Activated CD8-positive, alpha-beta memory T cell treated with anti-CD3 and anti-CD28 coated beads, Interleukin-2, amount 50 U/mL, for 24 hours (primary cell): ENCODE measurements around the gene STAMBP.
"Not testable (repeated sequence)": the region's sequence is repeated elsewhere in the genome, so short reads cannot be mapped to it uniquely, and the experiment has no call there.

Experiments
- DNase-seq: peaks from one replicate; pipeline ENCODE4 v3.0.0-alpha.2; 2020; ENCODE audit errors: extremely low read depth

Gene STAMBP

DNA sequence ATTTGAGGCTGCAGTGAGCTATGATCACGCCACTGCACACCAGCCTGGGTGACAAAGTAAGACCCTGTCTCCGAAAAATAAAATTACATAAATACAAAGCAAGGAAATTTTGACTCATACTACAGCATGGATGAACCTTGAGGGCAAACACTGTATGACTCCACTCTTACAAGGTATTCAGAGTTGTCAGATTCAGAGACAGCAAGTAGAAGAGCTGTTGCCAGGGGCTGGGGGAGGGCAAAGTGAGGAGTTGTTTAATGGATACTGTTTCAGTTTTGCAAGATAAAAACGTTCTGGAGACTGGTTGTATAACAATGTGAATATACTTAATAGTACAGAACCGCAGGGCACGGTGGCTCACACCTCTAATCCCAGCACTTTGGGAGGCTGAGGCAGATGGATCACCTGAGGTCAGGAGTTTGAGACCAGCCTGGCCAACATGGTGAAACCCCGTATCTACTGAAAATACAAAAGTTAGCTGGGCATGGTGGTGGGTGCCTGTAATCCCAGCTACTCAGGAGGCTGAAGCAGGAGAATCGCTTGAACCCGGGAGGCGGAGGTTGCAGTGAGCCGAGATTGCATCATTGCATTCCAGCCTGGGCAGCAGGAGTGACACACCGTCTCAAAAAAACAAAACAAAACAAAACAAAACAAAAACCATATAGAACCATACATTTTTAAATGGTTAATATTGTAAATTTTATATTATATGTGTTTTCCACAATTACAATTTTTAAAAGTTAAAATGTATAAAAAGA is 59.0 kb downstream of the STAMBP start:
- not testable (repeated sequence) for DNase-seq

DNA sequence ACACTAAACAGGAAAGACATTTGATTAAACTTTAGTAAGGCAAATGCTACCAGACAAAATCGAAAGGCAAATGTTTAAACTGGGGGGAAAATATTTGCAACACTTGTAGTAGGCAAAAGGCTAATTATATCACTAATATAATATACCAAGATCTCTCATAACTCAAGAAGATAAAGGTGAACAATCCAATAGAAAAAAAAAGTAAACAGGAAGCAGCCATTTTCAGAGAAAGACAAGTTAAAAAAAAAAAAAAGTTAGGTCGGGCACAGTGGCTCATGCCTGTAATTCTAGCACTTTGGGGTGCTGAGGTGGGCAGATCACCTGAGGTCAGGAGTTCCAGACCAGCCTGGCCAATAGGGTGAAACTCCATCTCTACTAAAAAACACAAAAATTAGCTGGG is 59.6 kb downstream of the STAMBP start:
- DNase-seq = no peak

DNA sequence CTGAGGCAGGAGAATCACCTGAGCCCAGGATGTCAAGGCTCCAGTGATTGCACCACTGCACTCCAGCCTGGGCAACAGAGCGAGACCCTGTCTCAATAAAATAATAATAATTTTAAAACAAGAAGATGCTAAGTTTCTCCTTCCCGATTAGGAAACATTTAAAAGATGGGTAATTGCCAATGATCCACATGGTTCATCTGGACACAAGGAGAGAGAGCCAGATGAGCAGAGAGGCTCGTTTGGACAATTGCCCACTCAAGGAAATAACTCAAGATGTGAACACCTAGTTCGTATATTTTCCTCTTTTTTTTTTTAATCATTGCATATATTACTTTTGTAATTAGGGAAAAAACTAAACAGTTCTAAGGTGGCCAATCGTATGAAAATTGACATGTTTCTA is 60.4 kb downstream of the STAMBP start:
- no peak for DNase-seq

DNA sequence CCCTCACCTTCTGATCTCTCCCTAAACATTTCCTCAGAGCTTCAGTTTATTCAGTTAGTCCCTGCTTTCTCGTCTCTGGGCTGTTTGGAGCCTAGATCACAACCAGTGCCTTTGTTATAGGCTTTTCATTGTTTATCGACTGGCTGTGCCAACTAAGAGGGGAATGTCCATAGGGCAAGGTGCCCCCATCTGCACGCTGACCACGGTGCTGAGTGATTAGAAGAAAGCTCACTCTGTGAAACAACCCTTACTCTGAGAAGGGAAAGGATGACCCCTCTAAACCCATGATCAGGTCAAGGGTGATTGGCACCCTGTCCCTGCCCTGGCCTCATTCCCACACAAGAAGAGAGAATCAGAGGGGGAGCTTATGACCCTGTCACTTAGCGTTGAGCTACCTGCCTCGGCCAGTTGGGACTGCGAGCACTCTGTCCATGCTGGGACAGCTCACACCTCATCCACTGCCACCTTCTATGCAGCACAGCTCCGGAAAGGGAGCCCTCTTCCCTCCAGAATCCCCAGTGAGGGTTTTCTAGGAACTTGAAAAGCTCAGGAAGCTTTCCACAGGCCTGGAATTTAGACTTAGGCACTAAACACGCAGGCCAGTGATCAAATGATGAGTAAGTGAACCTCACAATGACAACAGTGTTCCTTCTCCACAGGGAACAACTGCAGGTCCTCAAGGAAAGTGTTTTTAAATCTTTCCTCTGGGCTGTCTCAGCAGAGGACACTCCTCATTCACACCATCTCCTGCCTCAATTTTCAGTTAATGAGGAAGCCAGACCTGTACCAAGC is 61.7 kb downstream of the STAMBP start:
- DNase-seq = no peak

DNA sequence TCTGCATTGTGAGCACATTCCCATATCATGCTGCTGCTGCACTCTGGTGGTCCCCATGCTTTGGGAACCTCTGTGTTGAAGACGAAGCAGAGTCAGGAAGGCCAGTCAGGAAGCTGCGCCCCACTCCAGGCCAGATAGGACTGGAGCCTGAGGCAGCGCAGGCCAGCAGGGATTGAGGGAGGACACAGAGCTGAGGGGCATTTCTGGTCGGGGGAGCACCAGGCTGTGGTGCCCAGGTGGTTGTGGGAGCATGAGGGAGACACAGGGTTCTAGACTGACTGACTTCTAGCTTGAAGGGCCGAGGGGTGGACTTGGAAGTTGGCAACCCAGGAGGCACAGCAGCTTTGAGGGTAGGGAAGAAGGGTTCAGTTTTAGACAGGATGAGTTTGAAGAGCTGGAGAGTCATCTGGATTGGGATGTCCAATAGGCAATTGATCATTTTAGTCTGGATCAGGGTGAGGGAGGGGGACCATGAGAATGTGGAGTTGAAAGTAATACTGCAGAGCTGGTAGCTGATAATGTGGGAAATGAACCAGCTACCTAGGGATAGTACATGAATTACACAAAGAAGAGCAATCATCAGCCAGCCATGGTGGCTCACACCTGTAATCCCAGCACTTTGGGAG is 62.6 kb downstream of the STAMBP start:
- DNase-seq = no peak

DNA sequence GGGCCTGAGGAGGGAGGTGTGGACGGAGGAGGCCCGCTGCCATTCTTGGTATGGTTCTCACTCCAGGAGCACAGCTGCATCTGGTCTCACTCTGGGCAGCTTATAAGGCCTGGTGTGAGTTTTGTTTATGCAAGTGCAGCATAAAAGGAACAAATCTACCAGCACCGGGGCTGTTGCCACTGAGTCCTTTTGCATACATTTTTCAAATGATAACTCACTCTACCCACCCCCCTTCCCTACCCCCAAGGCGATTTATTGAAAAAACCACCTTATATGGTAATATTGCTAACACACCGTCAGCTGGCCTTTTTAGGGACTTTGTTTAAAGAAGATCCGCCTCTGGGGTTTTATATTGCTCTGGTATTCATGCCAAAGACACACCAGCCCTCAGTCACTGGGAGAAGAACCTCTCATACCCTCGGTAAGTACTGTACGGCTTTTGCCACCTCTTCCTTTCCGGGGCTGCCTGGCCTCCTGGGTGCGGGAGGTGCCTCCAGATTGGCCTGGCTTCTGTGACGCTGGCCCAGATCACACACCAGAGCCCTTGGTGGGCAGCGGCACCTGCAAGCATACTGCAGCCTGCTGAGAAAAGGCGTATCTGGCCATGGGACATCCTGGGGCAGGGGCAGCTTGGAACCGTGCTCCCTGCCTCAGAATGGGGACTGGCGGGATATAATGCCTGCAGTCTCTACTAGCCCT is 64.0 kb downstream of the STAMBP start, which contains the start of gene ACTG2:
TSS of gene ACTG2 (plus strand) at position 378 of the 699 bp plus-strand sequence. CDS start 8,304 bp downstream, outside the sequence.
- no peak for DNase-seq

DNA sequence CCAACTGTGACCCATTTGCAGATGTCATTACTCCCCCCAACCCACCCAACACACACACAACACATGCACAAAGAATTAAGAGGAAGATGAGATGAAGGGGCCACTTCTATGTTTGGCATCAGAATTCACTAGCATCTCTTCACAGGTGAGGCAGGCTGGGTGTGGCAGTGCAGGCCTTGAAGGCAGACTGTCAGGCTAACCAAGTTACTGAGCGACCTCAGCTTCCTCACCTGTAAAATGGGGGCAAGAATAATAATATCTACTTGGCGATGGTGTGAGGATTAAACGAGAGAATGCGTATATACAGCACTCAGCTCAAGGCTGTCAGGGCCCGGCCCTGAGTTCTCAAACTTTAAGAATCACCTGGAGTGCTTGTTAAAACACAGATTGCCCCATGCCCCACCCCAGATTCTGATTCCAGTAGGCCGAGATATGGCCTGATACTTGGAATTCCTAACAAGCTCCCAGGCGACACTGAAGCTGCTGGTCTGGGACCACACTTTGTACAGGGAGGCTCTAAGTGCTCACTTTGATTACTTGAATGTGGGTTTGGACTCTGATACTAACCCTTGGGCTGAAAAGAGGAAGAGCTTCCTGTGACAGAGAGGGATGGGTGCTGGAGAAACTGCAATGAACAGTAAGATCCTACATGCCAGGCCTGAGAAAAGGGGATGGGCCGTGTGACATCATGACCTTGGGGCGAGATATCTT is 65.2 kb downstream of the STAMBP start:
- no peak for DNase-seq

DNA sequence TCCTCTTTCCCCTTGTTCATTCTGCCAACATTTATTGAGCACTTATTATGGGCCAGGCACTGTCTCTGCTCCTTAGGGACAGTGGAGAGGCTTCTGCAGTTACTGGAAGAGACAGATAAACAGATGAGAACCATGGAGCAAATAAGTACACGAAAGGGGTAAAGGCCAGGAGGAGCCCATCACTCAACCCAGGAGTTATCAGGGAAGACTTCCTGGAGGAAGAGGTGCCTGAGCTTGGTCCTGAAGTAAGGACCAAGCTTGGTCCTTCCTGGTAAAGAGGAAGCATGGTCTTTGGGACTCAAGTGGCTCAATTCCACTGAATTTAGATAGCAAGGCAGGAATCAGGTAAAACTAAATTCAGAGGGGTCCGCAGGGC is 65.7 kb downstream of the STAMBP start:
- DNase-seq = no peak

DNA sequence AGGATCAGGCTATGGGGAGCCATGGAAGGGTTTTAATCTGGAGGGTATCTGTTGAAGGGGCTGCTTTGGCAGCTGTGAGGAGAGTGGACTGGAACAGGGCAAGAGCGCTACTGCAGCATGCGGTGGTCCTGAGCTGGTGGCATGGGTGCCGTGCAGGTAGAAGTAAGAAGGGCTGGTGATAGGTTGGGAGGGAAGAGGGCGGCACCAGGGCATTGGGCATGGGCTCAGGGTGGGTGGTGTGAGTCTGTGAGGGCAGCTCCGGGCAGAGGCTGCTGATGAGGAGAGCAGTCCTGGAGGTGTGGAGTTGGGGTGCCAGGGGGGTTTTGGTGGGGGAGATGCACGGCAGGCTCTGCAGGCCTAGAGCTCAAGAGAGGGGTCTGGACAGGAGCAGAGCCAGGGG is 66.1 kb downstream of the STAMBP start:
- no peak for DNase-seq

DNA sequence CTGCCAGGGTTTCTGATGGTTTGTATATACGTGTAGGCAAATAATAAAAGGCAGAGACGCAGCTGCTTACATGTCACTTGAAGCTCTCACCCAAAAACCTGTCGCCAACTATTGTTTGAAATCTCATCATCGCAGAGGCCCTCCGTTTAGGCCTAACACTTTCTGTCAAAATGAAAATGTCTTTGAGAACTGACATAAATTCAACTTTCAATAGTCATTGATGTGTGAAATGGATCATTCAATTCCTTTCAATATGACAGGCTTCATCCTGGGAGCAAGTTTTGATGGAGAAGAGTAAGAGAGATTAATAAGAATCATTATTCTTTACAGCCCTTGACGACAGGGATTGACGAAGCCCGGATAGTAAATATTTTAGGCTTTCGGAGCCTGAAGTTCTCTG is 66.7 kb downstream of the STAMBP start:
- DNase-seq = no peak

DNA sequence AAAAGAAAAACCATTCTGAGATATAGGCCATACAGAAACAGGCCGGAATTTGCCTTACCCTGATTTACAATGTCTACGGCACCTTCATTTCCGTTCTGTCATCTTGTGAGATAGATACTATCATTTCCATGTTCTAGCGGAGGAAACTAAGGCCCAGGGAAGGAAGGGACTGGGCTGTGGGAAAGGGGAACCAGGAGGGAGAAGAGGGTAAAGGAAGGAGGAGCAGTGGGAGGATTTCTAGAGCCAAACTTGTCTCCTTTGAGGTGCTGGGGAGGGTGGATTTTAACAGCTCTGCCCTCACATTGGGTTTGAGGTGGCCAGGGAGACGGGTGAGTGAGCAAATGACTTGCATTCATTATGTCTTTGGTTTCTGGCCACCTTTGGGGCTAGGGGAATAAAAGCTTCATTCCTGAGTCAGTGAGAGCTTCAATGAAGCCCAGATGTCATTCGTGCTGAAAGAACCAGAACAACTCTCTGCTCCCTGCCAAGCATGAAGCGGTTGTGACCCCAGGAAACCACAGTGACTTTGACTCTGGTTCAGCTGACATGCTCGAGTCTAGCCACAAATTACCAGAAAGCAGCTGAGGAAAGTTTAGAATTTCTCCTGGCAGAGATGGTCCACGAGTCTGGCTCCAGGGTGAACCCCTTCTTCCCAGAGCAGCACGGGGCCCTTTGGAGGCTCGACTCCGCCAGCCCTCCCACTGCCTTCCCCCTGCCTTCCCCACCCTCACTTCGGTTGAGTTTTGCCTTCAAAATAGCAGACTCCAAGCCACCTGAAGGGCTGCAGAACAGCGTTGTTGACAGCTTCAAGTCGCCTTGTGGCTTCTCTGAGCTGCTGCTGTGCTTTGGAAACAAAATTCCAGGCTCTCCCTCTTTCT is 67.8 kb downstream of the STAMBP start:
- DNase-seq = no peak

DNA sequence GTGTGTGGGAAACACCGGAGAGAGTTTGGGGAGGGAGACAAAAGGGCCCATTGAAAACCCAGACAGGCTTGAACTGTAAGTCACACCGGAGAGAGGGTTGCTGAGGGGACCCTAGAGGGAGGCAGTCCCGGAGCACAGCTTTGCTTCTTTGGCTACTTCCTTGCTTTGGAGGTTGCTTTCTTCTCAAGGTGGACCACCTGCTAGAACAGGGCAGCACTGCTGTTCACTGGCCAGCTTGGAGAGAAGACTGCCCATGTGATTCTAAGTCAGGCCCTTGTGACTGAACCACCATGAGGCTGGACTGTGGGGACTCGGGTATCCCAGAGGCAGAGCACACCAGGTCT is 68.5 kb downstream of the STAMBP start:
- no peak for DNase-seq

DNA sequence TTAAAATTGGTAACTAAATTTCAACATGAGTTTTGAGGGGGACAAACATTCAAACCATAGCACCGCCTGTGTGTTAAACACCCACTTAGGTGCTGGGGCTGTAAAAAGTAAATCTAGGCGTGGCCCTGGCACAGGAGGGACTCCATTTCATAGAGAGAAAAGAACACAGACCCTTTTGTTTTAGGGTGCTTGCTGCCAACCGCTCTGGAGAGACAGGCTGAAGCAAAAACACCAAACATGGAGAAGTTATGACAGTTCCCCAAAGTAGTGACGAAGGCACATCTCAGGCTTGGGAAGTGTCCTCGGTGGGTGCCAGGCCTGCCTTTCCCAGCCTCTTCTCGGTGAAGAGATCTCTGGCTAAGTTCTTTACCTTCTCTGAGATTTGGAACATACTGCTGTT is 69.2 kb downstream of the STAMBP start:
- DNase-seq = no peak

DNA sequence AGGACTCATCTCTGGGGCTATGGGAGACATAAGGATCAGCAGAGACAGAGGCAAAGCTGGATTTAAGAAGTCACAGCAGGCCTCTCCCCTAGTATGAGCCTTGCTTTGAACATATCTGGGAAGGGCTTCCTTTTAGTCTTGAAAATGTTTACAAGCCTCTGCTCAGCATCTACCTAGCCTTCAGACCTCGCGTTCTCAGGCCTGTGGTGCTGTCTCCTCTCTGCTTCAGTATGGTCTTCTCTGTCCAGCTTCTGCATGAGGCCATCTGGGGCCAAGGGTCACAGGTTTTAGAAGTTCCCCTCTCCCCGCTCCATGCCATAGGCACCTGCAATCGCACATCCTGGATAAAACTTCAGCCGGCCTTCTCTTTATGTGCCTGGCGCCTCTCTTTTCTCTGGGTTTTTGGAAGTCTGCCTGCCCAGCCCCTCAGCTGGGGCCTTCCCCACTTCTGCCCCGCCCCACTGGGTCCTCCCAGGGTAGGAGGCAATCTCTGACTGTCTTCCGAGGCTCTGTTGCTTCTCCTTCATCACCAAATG is 71.1 kb downstream of the STAMBP start:
- no peak for DNase-seq

DNA sequence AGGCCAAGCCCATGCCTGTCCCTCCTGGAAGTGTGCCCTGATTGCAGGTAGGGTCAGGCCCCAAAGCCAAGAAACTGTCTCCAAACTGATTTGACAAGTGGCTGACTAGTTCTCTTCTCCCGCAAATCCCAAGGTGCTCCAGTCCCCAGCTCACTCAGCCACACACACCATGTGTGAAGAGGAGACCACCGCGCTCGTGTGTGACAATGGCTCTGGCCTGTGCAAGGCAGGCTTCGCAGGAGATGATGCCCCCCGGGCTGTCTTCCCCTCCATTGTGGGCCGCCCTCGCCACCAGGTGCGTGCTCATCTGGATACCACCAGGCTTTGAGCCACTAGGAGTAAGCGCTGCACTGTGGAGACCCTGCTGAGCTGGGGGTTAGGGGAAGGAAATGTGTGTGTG is 72.4 kb downstream of the STAMBP start:
- DNase-seq = no peak

DNA sequence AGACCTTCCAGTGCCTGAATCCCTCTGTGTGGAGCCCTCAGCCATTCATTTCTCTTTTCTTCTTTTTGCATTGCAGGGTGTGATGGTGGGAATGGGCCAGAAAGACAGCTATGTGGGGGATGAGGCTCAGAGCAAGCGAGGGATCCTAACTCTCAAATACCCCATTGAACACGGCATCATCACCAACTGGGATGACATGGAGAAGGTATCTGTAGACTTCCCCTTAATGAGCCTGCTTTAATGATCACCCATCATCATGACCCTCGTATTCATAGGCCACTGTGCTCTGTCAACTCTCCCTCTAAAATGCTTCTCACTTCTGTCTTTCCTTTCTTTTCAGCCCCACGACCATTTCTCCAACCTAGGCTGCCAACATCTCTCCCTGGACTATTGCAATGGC is 73.5 kb downstream of the STAMBP start:
- DNase-seq = no peak

DNA sequence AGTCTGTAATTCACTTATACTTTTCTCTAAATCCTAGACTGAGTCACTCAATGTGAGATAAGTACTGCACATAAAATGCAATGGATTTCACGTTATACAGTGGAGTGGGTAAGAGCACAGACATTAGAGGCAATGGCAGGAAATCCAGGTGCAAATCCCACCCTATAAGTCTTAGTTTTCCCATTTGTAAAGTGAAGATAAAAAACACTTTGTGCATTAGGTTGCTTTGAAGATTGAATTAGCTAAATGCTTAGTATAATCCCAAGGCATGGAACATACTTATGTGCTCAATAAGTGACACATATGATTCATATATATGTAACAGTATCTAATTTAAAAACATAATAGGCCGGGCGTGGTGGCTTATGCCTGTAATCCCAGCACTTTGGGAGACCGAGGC is 74.6 kb downstream of the STAMBP start:
- no peak for DNase-seq

DNA sequence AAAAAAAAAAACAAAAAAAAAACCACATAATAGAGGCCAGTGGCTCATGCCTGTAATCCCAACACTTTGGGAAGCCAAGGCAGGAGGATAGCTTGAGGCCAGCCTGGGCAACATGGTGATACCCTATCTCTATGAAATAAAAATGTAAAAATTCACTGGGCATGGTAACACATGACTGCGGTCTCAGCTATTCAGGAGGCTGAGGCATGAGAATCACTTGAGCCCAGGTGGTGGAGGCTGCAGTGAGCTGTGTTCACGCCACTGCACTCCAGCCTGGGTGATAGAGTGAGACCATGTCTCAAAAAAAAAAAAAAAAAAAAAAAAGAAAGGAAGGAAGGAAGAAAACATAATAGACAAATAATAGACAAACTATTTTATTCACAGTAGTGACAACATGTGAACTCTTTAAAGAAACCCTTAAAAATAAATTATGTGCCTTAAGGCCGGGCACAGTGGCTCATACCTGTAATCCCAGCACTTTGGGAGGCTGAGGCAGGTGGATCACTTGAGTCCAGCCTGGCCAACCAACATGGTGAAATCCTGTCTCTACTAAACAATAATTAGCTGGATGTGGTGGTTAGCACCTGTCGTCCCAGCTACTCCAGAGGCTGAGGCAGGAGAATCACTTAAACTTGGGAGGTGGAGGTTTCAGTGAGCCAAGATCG is 75.3 kb downstream of the STAMBP start:
- DNase-seq = not testable (repeated sequence)

DNA sequence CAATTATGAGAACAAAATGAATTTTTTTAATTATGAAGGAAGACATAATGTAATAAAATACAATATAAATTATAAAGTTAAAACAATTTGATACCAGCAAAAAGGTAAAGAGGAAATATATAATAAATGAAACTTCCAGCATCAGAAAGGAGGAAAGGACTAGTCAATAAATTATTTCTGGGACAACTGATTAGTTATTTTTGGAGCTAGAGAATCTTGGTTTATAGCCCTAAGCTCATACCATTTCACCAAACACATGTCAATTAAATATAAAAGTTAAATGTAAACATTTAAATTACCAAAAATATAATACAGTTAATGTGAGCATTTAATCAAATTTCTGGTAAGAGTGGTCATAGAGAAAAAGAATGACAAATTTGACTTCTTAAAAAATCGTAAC is 76.2 kb downstream of the STAMBP start:
- no peak for DNase-seq
